AG20443 (cell line): Measurements from ENCODE around the gene SNX8.
A peak's percentile ranks its signal among the peaks of the same experiment; 100 is the strongest.

Experiments used
- DNase-seq: peaks from one replicate; pipeline ENCODE4 v3.0.0; 2012; ENCODE audit warnings: low spot score, mixed read lengths

Gene SNX8

GRCh38 chr7:2261611-2262010 is 52.6 kb downstream of the SNX8 start:
- no peak for DNase-seq

GRCh38 chr7:2260820-2261219 is 53.4 kb downstream of the SNX8 start:
- DNase-seq: no peak

GRCh38 chr7:2259480-2259879 is 54.8 kb downstream of the SNX8 start:
- no peak for DNase-seq

- DNase-seq: no peak
These were observed 55.4 kb downstream of the SNX8 start for GRCh38 chr7:2258661-2259365.

GRCh38 chr7:2257651-2258050 is 56.6 kb downstream of the SNX8 start:
- DNase-seq: no peak

GRCh38 chr7:2257046-2257551 is 57.1 kb downstream of the SNX8 start:
- DNase-seq: no peak

GRCh38 chr7:2256306-2257045 is 57.8 kb downstream of the SNX8 start:
- DNase-seq: no peak

- DNase-seq: no peak
These were observed 58.8 kb downstream of the SNX8 start for GRCh38 chr7:2255145-2256139.

GRCh38 chr7:2254429-2255144 is 59.7 kb downstream of the SNX8 start:
- no peak for DNase-seq

- no peak for DNase-seq
These were observed 60.6 kb downstream of the SNX8 start for GRCh38 chr7:2253525-2254244.

GRCh38 chr7:2253021-2253420 is 61.2 kb downstream of the SNX8 start:
- DNase-seq: no peak

GRCh38 chr7:2251841-2252771 is 62.1 kb downstream of the SNX8 start:
- no peak for DNase-seq

GRCh38 chr7:2251381-2251780 is 62.9 kb downstream of the SNX8 start:
- no peak for DNase-seq

GRCh38 chr7:2249744-2250323 is 64.4 kb downstream of the SNX8 start:
- no peak for DNase-seq

GRCh38 chr7:2248984-2249694 is 65.1 kb downstream of the SNX8 start:
- DNase-seq: peak; percentile 97

- DNase-seq: peak; percentile 61
These were observed 66.9 kb downstream of the SNX8 start for GRCh38 chr7:2247141-2247995.

- no peak for DNase-seq
These were observed 68.2 kb downstream of the SNX8 start for GRCh38 chr7:2245883-2246675.
